Omental fat pad (tissue), 4 donors: ENCODE results near the gene SMPDL3B. TPM values are rescaled to one million over a fixed set of nuclear protein-coding genes. Genes with fewer than 3 reads are reported as not detected.

Experiments
- ATAC-seq: fragments of 150-250 bp; one replicate; pipeline ENCODE4 v1.9.1; 2016; ENCODE audit warnings: mild to moderate bottlenecking, moderate library complexity; ENCODE audit not compliant: low FRiP score
- DNase-seq: peaks from one replicate; pipeline ENCODE4 v3.0.0-alpha.2; 2019; ENCODE audit warnings: low spot score
- total RNA-seq, 4 donors: library from RNA; depleted of rRNA; stranded (reverse); fragments of >200 nt; gene quantifications; one replicate each; pipeline ENCODE4 v1.1.0, GENCODE V29; 2016
- TF ChIP-seq, protein P1 (sequence below), 3 donors: fragments of 450-650 bp; IDR thresholded peaks; one replicate each; pipeline ENCODE4 v1.5.1; 2016 to 2017; ENCODE audit warnings: antibody characterized with exemption in 3 of 3, mild to moderate bottlenecking in 3 of 3, moderate library complexity in 2 of 3

SMPDL3B gene
- total RNA-seq, 4 donors from 2014 or later, result 0.63 to 17.2 (median 3.6) TPM

DNA sequence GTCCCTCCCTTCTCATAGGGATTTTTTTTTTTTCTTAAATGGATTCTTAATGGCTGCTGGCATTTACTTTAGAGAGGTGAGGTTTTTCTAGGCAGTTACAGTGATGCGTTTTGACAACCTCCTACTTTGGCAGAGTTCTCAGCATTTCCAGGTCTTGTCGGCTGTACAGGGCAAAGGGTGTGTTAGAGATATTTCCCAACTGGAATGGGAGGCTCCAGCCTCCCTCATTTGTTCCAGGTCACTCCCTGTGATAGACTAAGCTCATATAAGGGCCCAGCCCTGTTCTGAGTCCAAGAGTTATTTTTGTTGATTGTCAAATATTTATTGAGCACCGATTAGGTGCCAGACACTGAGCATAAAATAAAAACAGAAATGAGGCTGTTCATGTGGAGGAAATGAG lies 17.3 kb downstream of the SMPDL3B start:
- TF ChIP-seq, protein P1, sequence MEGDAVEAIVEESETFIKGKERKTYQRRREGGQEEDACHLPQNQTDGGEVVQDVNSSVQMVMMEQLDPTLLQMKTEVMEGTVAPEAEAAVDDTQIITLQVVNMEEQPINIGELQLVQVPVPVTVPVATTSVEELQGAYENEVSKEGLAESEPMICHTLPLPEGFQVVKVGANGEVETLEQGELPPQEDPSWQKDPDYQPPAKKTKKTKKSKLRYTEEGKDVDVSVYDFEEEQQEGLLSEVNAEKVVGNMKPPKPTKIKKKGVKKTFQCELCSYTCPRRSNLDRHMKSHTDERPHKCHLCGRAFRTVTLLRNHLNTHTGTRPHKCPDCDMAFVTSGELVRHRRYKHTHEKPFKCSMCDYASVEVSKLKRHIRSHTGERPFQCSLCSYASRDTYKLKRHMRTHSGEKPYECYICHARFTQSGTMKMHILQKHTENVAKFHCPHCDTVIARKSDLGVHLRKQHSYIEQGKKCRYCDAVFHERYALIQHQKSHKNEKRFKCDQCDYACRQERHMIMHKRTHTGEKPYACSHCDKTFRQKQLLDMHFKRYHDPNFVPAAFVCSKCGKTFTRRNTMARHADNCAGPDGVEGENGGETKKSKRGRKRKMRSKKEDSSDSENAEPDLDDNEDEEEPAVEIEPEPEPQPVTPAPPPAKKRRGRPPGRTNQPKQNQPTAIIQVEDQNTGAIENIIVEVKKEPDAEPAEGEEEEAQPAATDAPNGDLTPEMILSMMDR (IDR thresholded peaks at IDR 0.05), result no peak
- no peak for DNase-seq

DNA sequence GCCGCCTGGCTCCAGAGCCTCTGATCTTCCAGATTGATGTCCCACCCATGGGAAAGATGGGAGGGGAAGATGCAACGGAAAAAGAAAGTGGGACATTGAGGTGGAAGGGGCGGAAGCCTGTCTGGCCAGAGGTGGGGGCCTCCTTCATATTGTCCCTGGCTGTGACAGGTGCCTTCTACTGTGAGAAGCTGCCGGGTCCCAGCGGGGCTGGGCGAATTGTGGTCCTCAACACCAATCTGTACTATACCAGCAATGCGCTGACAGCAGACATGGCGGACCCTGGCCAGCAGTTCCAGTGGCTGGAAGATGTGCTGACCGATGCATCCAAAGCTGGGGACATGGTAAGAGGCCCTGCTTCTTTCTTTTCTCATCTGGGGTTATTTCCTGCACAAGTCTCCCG lies 19.4 kb downstream of the SMPDL3B start:
- DNase-seq (no peak), ATAC-seq (no peak)
- TF ChIP-seq, protein P1 (IDR thresholded peaks at IDR 0.05), result no peak

More for the DNA sequence above, 17.3 kb downstream of the SMPDL3B start:
- ATAC-seq, result peak; percentile 75

DNA sequence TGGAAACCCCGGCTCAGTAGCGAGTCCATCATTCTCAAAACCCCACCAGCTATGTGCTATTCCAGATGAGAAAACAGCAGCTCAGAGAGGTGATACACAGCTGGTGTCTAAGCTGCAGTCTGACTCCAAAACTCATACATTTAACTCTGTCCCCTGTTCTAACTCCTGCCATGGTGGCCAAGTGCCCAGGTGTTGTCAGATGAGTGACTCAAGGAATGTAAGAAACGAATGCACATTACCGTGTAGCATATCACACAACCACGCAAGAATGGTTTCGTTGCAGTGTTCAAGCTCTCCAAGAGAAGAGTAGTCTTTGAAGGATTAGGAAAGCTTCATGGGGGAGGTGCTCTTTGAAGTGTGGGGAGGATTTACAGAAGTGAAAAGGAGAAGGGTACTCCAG lies 20.3 kb downstream of the SMPDL3B start:
- TF ChIP-seq, protein P1 (IDR thresholded peaks at IDR 0.05), result no peak
- DNase-seq (no peak), ATAC-seq (no peak)

DNA sequence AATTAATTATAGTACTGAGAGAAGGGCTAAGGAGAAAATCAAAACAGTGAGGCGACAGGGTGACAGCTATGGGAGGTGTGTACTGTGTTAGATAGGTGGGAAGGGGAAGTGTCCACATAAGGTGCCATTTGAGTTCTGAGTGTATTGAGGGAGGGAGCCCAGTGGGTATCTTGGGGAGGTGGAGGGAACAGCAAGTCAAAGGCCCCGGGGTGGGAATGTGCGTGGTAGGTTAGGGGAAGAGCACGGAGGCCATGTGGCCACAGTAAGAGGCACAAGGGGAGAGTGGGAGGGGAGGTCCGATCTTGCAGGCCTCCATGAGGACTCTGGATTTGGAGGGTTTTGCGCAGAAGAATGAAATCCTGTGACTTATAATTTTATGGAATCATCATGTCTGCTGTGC lies 22.0 kb downstream of the SMPDL3B start:
- ATAC-seq (no peak), DNase-seq (no peak)
- TF ChIP-seq, protein P1 (IDR thresholded peaks at IDR 0.05), result no peak

DNA sequence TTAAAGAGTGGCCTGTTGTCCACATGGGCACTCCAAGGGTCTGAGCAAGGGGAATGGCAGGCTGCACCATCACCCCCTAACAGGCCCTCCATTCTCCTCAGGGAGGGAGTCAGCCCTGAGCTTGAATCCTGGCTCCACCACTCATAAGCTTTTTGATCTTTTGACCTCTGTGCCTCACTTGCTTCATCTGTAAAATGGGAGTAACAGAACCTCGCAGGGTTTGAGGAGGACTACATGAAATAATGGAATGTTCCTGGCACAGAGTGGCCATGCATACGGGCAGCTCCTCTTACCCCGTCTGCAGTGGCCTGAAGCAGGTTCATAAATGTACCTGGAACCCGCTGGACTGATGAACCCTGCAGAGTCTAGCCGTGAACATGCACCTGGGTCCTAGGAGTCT lies 22.9 kb downstream of the SMPDL3B start:
- TF ChIP-seq, protein P1 (IDR thresholded peaks at IDR 0.05), result no peak
- DNase-seq (no peak), ATAC-seq (no peak)

GRCh38 chr1:27958513-27958912 lies 23.7 kb downstream of the SMPDL3B start:
- DNase-seq (no peak), ATAC-seq (no peak)
- TF ChIP-seq, protein P1 (IDR thresholded peaks at IDR 0.05), result no peak

GRCh38 chr1:27959792-27960603 lies 25.2 kb downstream of the SMPDL3B start, which contains the start of gene XKR8:
Gene XKR8 (plus strand): TSS chr1:27959973. CDS start chr1:27960070, 97 bp downstream.
- DNase-seq (no peak), ATAC-seq (peak; percentile 94)
- TF ChIP-seq, protein P1 (IDR thresholded peaks at IDR 0.05), result no peak
